Spleen (tissue), 11 donors: ENCODE results near the gene BTN1A1. TPM values are rescaled to one million over a fixed set of nuclear protein-coding genes. Genes with fewer than 3 reads are reported as not detected.
A peak's percentile ranks its signal among the peaks of the same experiment; 100 is the strongest.

Experiments used
- DNase-seq: peaks from one replicate; pipeline ENCODE4 v3.0.0-alpha.2; 2020
- H3K27ac ChIP-seq, 8 donors: fragments of 200-600 bp; sonication (generic) in 7 of 8; 1 replicate in 4 of 8; 2 replicates in 4 of 8; pipeline versions ENCODE4 v1.5.0 to v1.8.0; 2016 to 2021; ENCODE audit warnings: inconsistent platforms in 4 of 8, mild to moderate bottlenecking in 4 of 8, moderate library complexity in 1 of 8
- H3K27me3 ChIP-seq, 7 donors: fragments of 200-600 bp; sonication (generic) in 6 of 7; replicated peaks in 1 of 7; 1 replicate in 4 of 7; 2 replicates in 3 of 7; pipeline versions ENCODE4 v1.5.0 to v1.8.0; 2016 to 2021; ENCODE audit warnings: inconsistent platforms in 3 of 7, mild to moderate bottlenecking in 1 of 7
- H3K36me3 ChIP-seq, 6 donors: fragments of 200-600 bp; sonication (generic) in 5 of 6; 1 replicate in 4 of 6; 2 replicates in 2 of 6; pipeline versions ENCODE4 v1.5.0 to v1.8.0; 2016 to 2021; ENCODE audit warnings: inconsistent platforms in 2 of 6
- H3K4me1 ChIP-seq, 6 donors: fragments of 200-600 bp; sonication (generic) in 5 of 6; 1 replicate in 3 of 6; 2 replicates in 3 of 6; pipeline versions ENCODE4 v1.5.0 to v1.8.0; 2016 to 2021; ENCODE audit warnings: inconsistent platforms in 3 of 6
- H3K4me3 ChIP-seq, 8 donors: fragments of 200-600 bp; sonication (generic) in 7 of 8; 1 replicate in 4 of 8; 2 replicates in 4 of 8; pipeline versions ENCODE4 v1.5.0 to v1.8.0; 2016 to 2021; ENCODE audit warnings: inconsistent platforms in 4 of 8, mild to moderate bottlenecking in 4 of 8, moderate library complexity in 2 of 8
- H3K9me3 ChIP-seq, 8 donors: fragments of 200-600 bp; sonication (generic) in 7 of 8; 1 replicate in 4 of 8; 2 replicates in 4 of 8; pipeline versions ENCODE4 v1.5.0 to v1.8.0; 2016 to 2021; ENCODE audit warnings: inconsistent platforms in 4 of 8
- CTCF ChIP-seq, 11 experiments: fragments of 200-600 bp in 7 of 11; fragments of 450-650 bp in 4 of 11; sonication (generic) in 4 of 11; IDR thresholded peaks in 8 of 11; conservative IDR thresholded peaks in 3 of 11; 1 replicate in 7 of 11; 2 replicates in 4 of 11; pipeline versions ENCODE4 v1.4.0 to v1.8.0; 2016 to 2021; ENCODE audit warnings: antibody characterized with exemption in 11 of 11, inconsistent platforms in 4 of 11, mild to moderate bottlenecking in 1 of 11
- POLR2A ChIP-seq, 3 donors: fragments of 450-650 bp; IDR thresholded peaks; one replicate each; pipeline ENCODE4 v1.5.1; 2017; ENCODE audit warnings: antibody characterized with exemption in 3 of 3, mild to moderate bottlenecking in 1 of 3
- POLR2AphosphoS5 ChIP-seq, 3 donors: sonication (generic); formaldehyde crosslinking; IDR thresholded peaks; one replicate each; pipeline ENCODE4 v1.5.1; 2017; ENCODE audit warnings: antibody characterized with exemption in 3 of 3
- WGBS, 5 donors: extraction: QIAGEN DNeasy Blood & Tissue Kit in 3 of 5; methylation state at CpG; one replicate each; pipeline versions ENCODE4 v1.1.5 to v1.1.7; 2013 to 2018; 5-methylcytosine and 5-hydroxymethylcytosine counted together
- intact Hi-C: fragments of 100-400 bp; cut with DNase I; formaldehyde crosslinking; loops from one replicate; pipeline ENCODE4 v1.15.0; 2023; ENCODE audit warnings: low total_unique reads
- polyA plus RNA-seq, 3 donors: library from polyadenylated mRNA; stranded (reverse); fragments of 200-250 nt; gene quantifications; one replicate each; pipeline ENCODE4 v1.2.1, GENCODE V29; 2013
- total RNA-seq, 7 donors: library from RNA; depleted of rRNA in 3 of 7; stranded (reverse); fragments of >200 nt in 3 of 7; fragmentation: NEBNext Ultra II Directional in 4 of 7; extraction: Animal tissue kit (Norgen Biotek cat#: 25700) in 4 of 7; gene quantifications; one replicate each; pipeline versions ENCODE4 v1.1.0 to v1.2.1, GENCODE V29; 2016 to 2021
- donor health status: healthy with polysubstance abuse.
- donor health status: DM: no; HTN: no; CAD: no; lungs with moderate emphysema.
- donor health status: DM: no; HTN: no; CAD: no.
- donor health status: Bipolar disorder and iron deficiency.
- donor health status: healthy.
- donor health status: DM: no; HTN: no; CAD: no.
- donor health status: DM: yes; HTN: yes; CAD: no.

Gene BTN1A1
- total and polyA plus RNA-seq, 10 donors: 0.23 to 1.1 (median 0.35) TPM

DNA sequence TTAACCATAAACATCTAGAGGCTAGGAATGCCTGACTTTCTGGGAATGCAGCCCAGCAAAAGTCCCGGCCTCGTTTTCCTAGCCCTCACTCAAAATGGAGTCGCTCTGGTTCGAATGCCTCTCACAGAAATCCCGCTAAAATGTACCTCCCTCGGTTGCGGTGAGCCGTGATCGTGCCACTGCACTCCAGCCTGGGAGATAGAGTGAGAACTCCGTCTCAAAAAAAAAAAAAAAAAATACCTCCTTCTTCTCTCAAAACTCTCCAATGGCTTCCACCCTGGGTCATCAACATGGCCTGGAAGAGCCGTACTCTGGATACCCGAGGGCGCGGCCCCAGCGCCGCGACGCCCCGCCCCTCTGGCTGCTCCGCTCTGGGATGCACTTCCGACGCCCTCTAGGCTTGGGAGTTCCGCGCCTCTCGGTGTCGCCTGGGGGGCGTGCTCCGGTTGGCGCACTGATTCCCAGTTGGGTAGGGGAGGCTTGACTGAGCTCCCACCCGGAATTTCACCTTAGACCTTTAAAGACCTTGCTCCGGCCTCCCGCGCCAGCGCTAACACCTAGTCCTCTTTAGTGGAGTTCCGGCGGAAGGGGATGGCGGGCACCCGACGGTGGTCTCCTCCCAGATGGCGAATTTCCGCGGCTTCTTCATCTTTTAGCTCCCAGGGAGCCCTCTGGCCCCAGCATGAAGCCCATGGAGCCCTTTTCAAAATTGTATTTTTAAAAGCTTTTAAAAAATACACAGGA, 50.3 kb downstream of the BTN1A1 start:
- Histone ChIP-seq H3K4me3 (peak overlapping the region; percentile 55 to 82 (median 63)), H3K4me1 (peaks cover 10 to 50% (median 41%) of the 10 kb centered on the region in 6 donors), H3K36me3 (peaks cover 0 to 18% (median 7%) of the 10 kb centered on the region in 6 donors), H3K27me3 (no peaks in the 10 kb centered on the region), H3K9me3 (no peaks in the 10 kb centered on the region), H3K27ac (peak overlapping the region; percentile 2 to 77 (median 64))
- peak; percentile 83 for DNase-seq
- 4 to 11% (median 7%) methylated on average over 35 to 42 of the region's 42 CpGs for WGBS, 5 donors
- peak; percentile 37 to 63 (median 60) for TF ChIP-seq POLR2AphosphoS5 (IDR thresholded peaks at IDR 0.05)
- no peak for TF ChIP-seq POLR2A (IDR thresholded peaks at IDR 0.05)
- intact Hi-C loops: no loop called here

DNA sequence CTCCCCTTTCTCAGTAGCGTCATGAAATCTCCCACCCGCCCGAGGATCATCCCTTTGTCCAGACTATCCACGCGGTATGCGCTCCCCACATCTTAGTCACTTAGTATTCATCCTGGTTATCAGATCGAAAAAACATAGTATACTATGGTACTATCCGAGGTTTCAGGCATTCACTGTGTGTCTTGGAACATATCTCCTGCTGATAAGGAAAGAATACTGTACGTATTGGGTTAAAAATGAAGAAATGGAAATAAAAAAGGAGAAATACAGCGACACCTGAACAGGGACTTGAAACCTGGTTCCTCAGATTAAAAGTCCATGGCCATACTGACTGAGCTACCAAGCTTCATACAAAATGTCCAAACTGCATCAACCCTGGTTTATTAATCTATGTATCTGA, 52.1 kb downstream of the BTN1A1 start:
- Histone ChIP-seq H3K27ac (no peak overlapping the region), H3K9me3 (no peaks in the 10 kb centered on the region), H3K27me3 (no peaks in the 10 kb centered on the region), H3K4me1 (peaks cover 14 to 50% (median 43%) of the 10 kb centered on the region in 6 donors), H3K36me3 (peaks cover 0 to 4% (median 0%) of the 10 kb centered on the region in 6 donors), H3K4me3 (no peak overlapping the region)
- intact Hi-C loops: no loop called here
- 87 to 89% (median 88%) methylated on average over 10 of the region's 10 CpGs for WGBS, 5 donors
- no peak for TF ChIP-seq POLR2A (IDR thresholded peaks at IDR 0.05)
- TF ChIP-seq POLR2AphosphoS5 (IDR thresholded peaks at IDR 0.05): no peak
- TF ChIP-seq CTCF (IDR thresholded peaks at IDR 0.05 in 8 of 11, conservative IDR thresholded peaks at IDR 0.05 in 3 of 11): no peak
- no peak for DNase-seq

DNA sequence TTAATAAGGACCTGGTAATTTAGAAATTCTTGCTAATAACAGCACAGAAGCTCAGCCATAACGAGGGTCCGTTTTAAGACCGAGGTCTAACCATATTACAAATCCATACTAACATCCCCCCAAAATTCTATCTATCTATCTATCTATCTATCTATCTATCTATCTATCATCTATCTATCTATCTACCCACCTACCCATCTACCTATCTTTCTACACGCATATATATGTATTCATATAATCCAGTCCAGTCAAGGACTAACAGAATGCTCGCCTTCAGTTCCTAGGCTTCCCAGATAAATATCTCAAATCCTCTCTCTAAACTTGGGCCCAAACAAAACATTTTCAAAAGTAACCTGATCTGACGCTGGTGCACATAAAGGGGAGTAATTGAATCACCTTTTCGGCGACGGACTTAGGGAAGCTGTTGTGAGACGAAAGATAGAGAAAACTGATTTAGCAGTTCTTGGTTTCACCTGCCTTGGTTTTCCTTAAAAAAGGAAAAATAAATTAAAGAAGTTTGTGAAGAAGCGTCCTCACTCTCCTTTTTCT, 52.6 kb downstream of the BTN1A1 start:
- peak overlapping the region; percentile 36 to 75 (median 48) for H3K4me3 ChIP-seq
- WGBS, 5 donors: 41 to 54% (median 48%) methylated on average over 11 of the region's 11 CpGs
- H3K4me1 ChIP-seq: peaks cover 14 to 50% (median 43%) of the 10 kb centered on the region in 6 donors

GRCh38 chr6:26553264-26553634, 53.1 kb downstream of the BTN1A1 start:
- Histone ChIP-seq H3K27me3 (no peaks in the 10 kb centered on the region), H3K9me3 (no peaks in the 10 kb centered on the region), H3K36me3 (no peaks in the 10 kb centered on the region), H3K4me1 (peaks cover 14 to 50% (median 43%) of the 10 kb centered on the region in 6 donors), H3K27ac (peak overlapping the region; percentile 72 to 87 (median 82)), H3K4me3 (peak overlapping the region; percentile 36 to 75 (median 48))
- WGBS, 5 donors: 0 to 2% (median 1%) methylated on average over 13 of the region's 13 CpGs
- peak; percentile 85 for DNase-seq
- intact Hi-C loops: no loop called here
- no peak for TF ChIP-seq POLR2AphosphoS5 (IDR thresholded peaks at IDR 0.05)

More for the DNA sequence above, 52.6 kb downstream of the BTN1A1 start:
- DNase-seq: no peak
- Histone ChIP-seq H3K9me3 (no peaks in the 10 kb centered on the region), H3K36me3 (no peaks in the 10 kb centered on the region), H3K27ac (peak overlapping the region; percentile 13 to 87 (median 80)), H3K27me3 (no peaks in the 10 kb centered on the region)
- TF ChIP-seq POLR2A (IDR thresholded peaks at IDR 0.05) (no peak), CTCF (IDR thresholded peaks at IDR 0.05 in 8 of 11, conservative IDR thresholded peaks at IDR 0.05 in 3 of 11) (no peak), POLR2AphosphoS5 (IDR thresholded peaks at IDR 0.05) (no peak)
- intact Hi-C loops: no loop called here
